H9 (cell line): ENCODE data around the gene PRSS56. TPM values are rescaled to one million over a fixed set of nuclear protein-coding genes. Genes with fewer than 3 reads are reported as not detected.

Experiments used
- DNase-seq: peaks from one replicate; pipeline ENCODE4 v3.0.0-alpha.2; 2017
- H2AFZ ChIP-seq: one replicate; pipeline ENCODE4 v1.6.1; 2013; ENCODE audit warnings: mild to moderate bottlenecking, low read length, control low read depth, moderate library complexity
- H2AK5ac ChIP-seq: 2 replicates; pipeline ENCODE4 v1.6.1; 2013; ENCODE audit warnings: low read length, control low read depth, mixed read lengths; ENCODE audit not compliant: insufficient read length
- H2BK120ac ChIP-seq: one replicate; pipeline ENCODE4 v1.6.1; 2013; ENCODE audit warnings: low read depth, mild to moderate bottlenecking, low read length, control low read depth, inconsistent platforms; ENCODE audit not compliant: poor library complexity, severe bottlenecking
- H2BK12ac ChIP-seq: 2 replicates; pipeline ENCODE4 v1.6.1; 2013; ENCODE audit warnings: low read length, control low read depth, mixed read lengths, low read depth; ENCODE audit not compliant: insufficient read length
- H2BK15ac ChIP-seq: 2 replicates; pipeline ENCODE4 v1.6.1; 2013; ENCODE audit warnings: low read depth, low read length, control low read depth
- H2BK20ac ChIP-seq: one replicate; pipeline ENCODE4 v1.6.1; 2013; ENCODE audit warnings: low read depth, mild to moderate bottlenecking, low read length, control low read depth, inconsistent platforms; ENCODE audit not compliant: poor library complexity, severe bottlenecking
- H2BK5ac ChIP-seq: 2 replicates; pipeline ENCODE4 v1.6.1; 2013; ENCODE audit warnings: low read length, control low read depth, mixed read lengths; ENCODE audit not compliant: insufficient read length
- H3K14ac ChIP-seq: 2 replicates; pipeline ENCODE4 v1.6.1; 2013; ENCODE audit warnings: low read length, control low read depth; ENCODE audit not compliant: insufficient read depth
- H3K18ac ChIP-seq: 2 replicates; pipeline ENCODE4 v1.6.1; 2013; ENCODE audit warnings: low read depth, mild to moderate bottlenecking, mixed read lengths, low read length, control low read depth; ENCODE audit not compliant: insufficient read length
- H3K23ac ChIP-seq: 2 replicates; pipeline ENCODE4 v1.6.1; 2013; ENCODE audit warnings: low read length, control low read depth, mixed read lengths, low read depth; ENCODE audit not compliant: insufficient read length
- H3K23me2 ChIP-seq: 2 replicates; pipeline ENCODE4 v1.6.1; 2013; ENCODE audit warnings: low read depth, mild to moderate bottlenecking, mixed read lengths, low read length, control low read depth; ENCODE audit not compliant: insufficient read length, poor library complexity, severe bottlenecking
- H3K27ac ChIP-seq: 2 replicates; pipeline ENCODE4 v1.5.1; 2013; ENCODE audit warnings: low read length, control low read depth, mixed read lengths, low read depth; ENCODE audit not compliant: insufficient read length
- H3K27me3 ChIP-seq: 2 replicates; pipeline ENCODE4 v1.6.1; 2013; ENCODE audit warnings: low read length, control low read depth, inconsistent platforms; ENCODE audit not compliant: insufficient read depth
- H3K4ac ChIP-seq: 2 replicates; pipeline ENCODE4 v1.6.1; 2013; ENCODE audit warnings: low read depth, mild to moderate bottlenecking, control low read depth, inconsistent platforms, low read length, moderate library complexity
- H3K4me1 ChIP-seq: 2 replicates; pipeline ENCODE4 v1.6.1; 2013; ENCODE audit warnings: low read length, control low read depth, inconsistent platforms; ENCODE audit not compliant: insufficient read depth
- H3K4me2 ChIP-seq: 2 replicates; pipeline ENCODE4 v1.6.1; 2013; ENCODE audit warnings: low read length, control low read depth, mixed read lengths; ENCODE audit not compliant: insufficient read length, insufficient read depth
- H3K56ac ChIP-seq: 2 replicates; pipeline ENCODE4 v1.6.1; 2013; ENCODE audit warnings: low read depth, mild to moderate bottlenecking, mixed read lengths, low read length, control low read depth; ENCODE audit not compliant: insufficient read length
- H3K79me1 ChIP-seq: 2 replicates; pipeline ENCODE4 v1.6.1; 2013; ENCODE audit warnings: low read depth, mild to moderate bottlenecking, moderate library complexity, low read length, control low read depth, inconsistent platforms; ENCODE audit not compliant: insufficient read depth, poor library complexity, severe bottlenecking
- H3K79me2 ChIP-seq: 2 replicates; pipeline ENCODE4 v1.6.1; 2013; ENCODE audit warnings: low read length, control low read depth, inconsistent platforms; ENCODE audit not compliant: insufficient read depth
- H3K9ac ChIP-seq: 2 replicates; pipeline ENCODE4 v1.6.1; 2013; ENCODE audit warnings: low read length, control low read depth, mixed read lengths; ENCODE audit not compliant: insufficient read length; ENCODE audit errors: extremely low read depth
- H3K9me3 ChIP-seq: one replicate; pipeline ENCODE4 v1.6.1; 2013; ENCODE audit warnings: low read depth, low read length, inconsistent platforms; ENCODE audit not compliant: control insufficient read depth
- H3T11ph ChIP-seq: one replicate; pipeline ENCODE4 v1.6.1; 2013; ENCODE audit warnings: mild to moderate bottlenecking, low read length, control low read depth, inconsistent platforms
- H4K20me1 ChIP-seq: one replicate; pipeline ENCODE4 v1.6.1; 2013; ENCODE audit not compliant: control insufficient read depth, insufficient read length, insufficient read depth
- H4K5ac ChIP-seq: 2 replicates; pipeline ENCODE4 v1.6.1; 2013; ENCODE audit warnings: low read depth, mild to moderate bottlenecking, mixed read lengths, low read length, control low read depth; ENCODE audit not compliant: insufficient read length
- H4K8ac ChIP-seq: replicated peaks from 2 replicates; pipeline ENCODE4 v1.6.1; 2013; ENCODE audit warnings: low read length, control low read depth, mixed read lengths, low read depth; ENCODE audit not compliant: insufficient read length
- H4K91ac ChIP-seq: 2 replicates; pipeline ENCODE4 v1.6.1; 2013; ENCODE audit warnings: low read depth, mild to moderate bottlenecking, moderate library complexity, mixed read lengths, low read length, control low read depth; ENCODE audit not compliant: insufficient read length
- H3K27ac Mint-ChIP-seq, 3 experiments: 2 replicates in 2 of 3; 3 replicates in 1 of 3; pipeline ENCODE4 v1.8.0; 2020 to 2021; ENCODE audit warnings: mixed read lengths in 3 of 3, mild to moderate bottlenecking in 1 of 3, moderate library complexity in 1 of 3
- H3K27me3 Mint-ChIP-seq: 2 replicates; pipeline ENCODE4 v1.8.0; 2021; ENCODE audit warnings: low read depth, mild to moderate bottlenecking, moderate library complexity, mixed read lengths
- H3K36me3 Mint-ChIP-seq, 3 experiments: 2 replicates in 2 of 3; 3 replicates in 1 of 3; pipeline ENCODE4 v1.8.0; 2020 to 2021; ENCODE audit warnings: low read depth in 3 of 3, mixed read lengths in 3 of 3; ENCODE audit not compliant: insufficient read depth in 1 of 3
- H3K4me1 Mint-ChIP-seq, 2 experiments: 2 replicates each; pipeline ENCODE4 v1.8.0; 2020; ENCODE audit warnings: mixed read lengths in 2 of 2
- H3K4me3 Mint-ChIP-seq, 2 experiments: 2 replicates in 1 of 2; 3 replicates in 1 of 2; pipeline ENCODE4 v1.8.0; 2020 to 2021; ENCODE audit warnings: mild to moderate bottlenecking in 2 of 2, mixed read lengths in 2 of 2, moderate library complexity in 1 of 2
- H3K9me3 Mint-ChIP-seq, 2 experiments: 2 replicates in 1 of 2; 3 replicates in 1 of 2; pipeline ENCODE4 v1.8.0; 2020; ENCODE audit warnings: mild to moderate bottlenecking in 2 of 2, mixed read lengths in 2 of 2, moderate library complexity in 1 of 2
- WGBS: extraction: QIAGEN DNeasy Blood & Tissue Kit; methylation state at CpG from one replicate; pipeline ENCODE4 v1.1.7; 2013; ENCODE audit warnings: missing lambda C conversion rate, low lambda C conversion rate, mixed read lengths; ENCODE audit not compliant: insufficient read length; ENCODE audit errors: extremely low coverage; 5-methylcytosine and 5-hydroxymethylcytosine counted together
- total RNA-seq: library from RNA; stranded (reverse); gene quantifications from 2 replicates; pipeline ENCODE4 v1.2.1, GENCODE V29; 2021
- TF ChIP-seq, protein P1 (sequence below): fragments of 200-600 bp; sonication (generic); conservative IDR thresholded peaks from 3 replicates; pipeline ENCODE4 v1.8.0; 2021; ENCODE audit warnings: antibody characterized with exemption, mild to moderate bottlenecking

The PRSS56 gene
- total RNA-seq, 1 experiment from 2014 or later: not detected

DNA sequence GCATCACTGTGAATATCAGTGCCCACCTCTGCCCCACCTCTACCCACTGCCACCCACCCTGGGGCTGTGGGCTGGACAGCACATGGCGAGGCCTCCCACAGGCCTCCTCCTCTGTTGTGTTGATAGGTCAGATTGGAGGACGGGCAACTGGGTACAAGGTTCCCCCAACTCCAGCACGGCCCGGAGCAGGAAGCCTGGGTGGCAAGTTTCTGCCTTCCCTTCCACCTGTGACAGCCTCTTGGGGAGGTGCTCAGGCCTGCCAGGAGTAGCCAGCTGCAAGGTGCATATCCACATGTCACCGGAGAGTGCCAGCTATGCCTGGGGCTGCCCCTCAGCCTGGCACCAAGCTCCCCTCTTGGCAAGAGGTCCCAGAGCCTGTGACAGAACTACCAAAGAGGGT is 25.6 kb upstream of the PRSS56 start:
- Mint-ChIP-seq H3K9me3 (no peaks in the 10 kb centered on the region; a peak in 1 of 5 replicates), H3K36me3 (no peaks in the 10 kb centered on the region; a peak in 1 of 7 replicates), H3K4me1 (peaks cover 12 to 43% of the 10 kb centered on the region in 2 experiments), H3K27me3 (peaks cover 40% of the 10 kb centered on the region), H3K27ac (no peak overlapping the region), H3K4me3 (no peak overlapping the region)
- Histone ChIP-seq H3K4me1 (peaks cover 2% of the 10 kb centered on the region; the same call in 1 of the 2 replicates), H3K27me3 (no peaks in the 10 kb centered on the region; the same call in 1 of the 2 replicates), H2BK5ac (no peak overlapping the region), H4K5ac (no peak overlapping the region), H2AFZ (no peak overlapping the region), H3K56ac (no peak overlapping the region), H3K18ac (no peak overlapping the region), H2BK12ac (no peak overlapping the region), H2BK120ac (no peak overlapping the region), H3K14ac (no peak overlapping the region), H2AK5ac (no peak overlapping the region), H3T11ph (no peak overlapping the region), H2BK20ac (no peak overlapping the region), H4K91ac (no peak overlapping the region), H3K4ac (no peak overlapping the region), H3K79me1 (no peaks in the 10 kb centered on the region), H3K4me2 (no peak overlapping the region), H3K9ac (no peak overlapping the region), H3K27ac (no peak overlapping the region), H3K79me2 (no peaks in the 10 kb centered on the region), H3K23me2 (no peaks in the 10 kb centered on the region), H3K9me3 (no peaks in the 10 kb centered on the region), H4K20me1 (no peaks in the 10 kb centered on the region), H2BK15ac (no peak overlapping the region), H4K8ac (no peak overlapping the region), H3K23ac (no peak overlapping the region)
- no CpG with 5 or more reads among the region's 5 CpGs for WGBS
- DNase-seq: no peak
- TF ChIP-seq, protein P1, sequence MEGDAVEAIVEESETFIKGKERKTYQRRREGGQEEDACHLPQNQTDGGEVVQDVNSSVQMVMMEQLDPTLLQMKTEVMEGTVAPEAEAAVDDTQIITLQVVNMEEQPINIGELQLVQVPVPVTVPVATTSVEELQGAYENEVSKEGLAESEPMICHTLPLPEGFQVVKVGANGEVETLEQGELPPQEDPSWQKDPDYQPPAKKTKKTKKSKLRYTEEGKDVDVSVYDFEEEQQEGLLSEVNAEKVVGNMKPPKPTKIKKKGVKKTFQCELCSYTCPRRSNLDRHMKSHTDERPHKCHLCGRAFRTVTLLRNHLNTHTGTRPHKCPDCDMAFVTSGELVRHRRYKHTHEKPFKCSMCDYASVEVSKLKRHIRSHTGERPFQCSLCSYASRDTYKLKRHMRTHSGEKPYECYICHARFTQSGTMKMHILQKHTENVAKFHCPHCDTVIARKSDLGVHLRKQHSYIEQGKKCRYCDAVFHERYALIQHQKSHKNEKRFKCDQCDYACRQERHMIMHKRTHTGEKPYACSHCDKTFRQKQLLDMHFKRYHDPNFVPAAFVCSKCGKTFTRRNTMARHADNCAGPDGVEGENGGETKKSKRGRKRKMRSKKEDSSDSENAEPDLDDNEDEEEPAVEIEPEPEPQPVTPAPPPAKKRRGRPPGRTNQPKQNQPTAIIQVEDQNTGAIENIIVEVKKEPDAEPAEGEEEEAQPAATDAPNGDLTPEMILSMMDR: no peak
